OCI-LY3 (cell line): ENCODE measurements around the gene FOXP3.

Experiments
- EZH2phosphoT487 ChIP-seq: fragments of 200-600 bp; shearing (Covaris generic); IDR thresholded peaks from 2 replicates; pipeline ENCODE4 v1.6.1; 2018; ENCODE audit warnings: antibody characterized with exemption, mixed run types, low read depth
- TF ChIP-seq, protein P1 (sequence below): fragments of 200-600, 300-600 bp; sonication (generic); IDR thresholded peaks from 2 replicates; pipeline ENCODE4 v1.5.1; 2014; ENCODE audit warnings: antibody characterized with exemption, low read length, low read depth

DNA sequence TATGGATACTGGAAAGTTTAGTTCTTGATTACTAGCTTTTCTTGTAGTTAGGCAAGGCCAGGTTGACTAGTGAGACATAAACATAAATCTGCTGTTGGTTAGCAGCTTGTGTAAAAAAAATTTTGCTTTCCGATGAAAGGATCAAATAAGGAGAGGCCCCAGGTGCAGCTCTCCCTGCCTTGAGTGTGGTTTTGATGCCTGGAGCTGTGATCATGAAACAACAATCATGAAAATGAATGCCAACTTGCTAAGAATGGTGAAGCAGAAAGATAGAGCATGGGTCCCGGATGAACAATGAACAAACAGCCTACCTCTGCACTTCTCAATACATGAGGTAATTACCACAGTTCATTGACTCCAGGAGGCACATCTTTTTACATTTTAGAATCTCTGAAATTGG lies 50.1 kb downstream of the FOXP3 start:
- TF ChIP-seq, protein P1, sequence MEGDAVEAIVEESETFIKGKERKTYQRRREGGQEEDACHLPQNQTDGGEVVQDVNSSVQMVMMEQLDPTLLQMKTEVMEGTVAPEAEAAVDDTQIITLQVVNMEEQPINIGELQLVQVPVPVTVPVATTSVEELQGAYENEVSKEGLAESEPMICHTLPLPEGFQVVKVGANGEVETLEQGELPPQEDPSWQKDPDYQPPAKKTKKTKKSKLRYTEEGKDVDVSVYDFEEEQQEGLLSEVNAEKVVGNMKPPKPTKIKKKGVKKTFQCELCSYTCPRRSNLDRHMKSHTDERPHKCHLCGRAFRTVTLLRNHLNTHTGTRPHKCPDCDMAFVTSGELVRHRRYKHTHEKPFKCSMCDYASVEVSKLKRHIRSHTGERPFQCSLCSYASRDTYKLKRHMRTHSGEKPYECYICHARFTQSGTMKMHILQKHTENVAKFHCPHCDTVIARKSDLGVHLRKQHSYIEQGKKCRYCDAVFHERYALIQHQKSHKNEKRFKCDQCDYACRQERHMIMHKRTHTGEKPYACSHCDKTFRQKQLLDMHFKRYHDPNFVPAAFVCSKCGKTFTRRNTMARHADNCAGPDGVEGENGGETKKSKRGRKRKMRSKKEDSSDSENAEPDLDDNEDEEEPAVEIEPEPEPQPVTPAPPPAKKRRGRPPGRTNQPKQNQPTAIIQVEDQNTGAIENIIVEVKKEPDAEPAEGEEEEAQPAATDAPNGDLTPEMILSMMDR, result no peak
- TF ChIP-seq EZH2phosphoT487, result no peak
